HCT116 (cell line): ENCODE data around the gene ATP6V0C. TPM values are rescaled to one million over a fixed set of nuclear protein-coding genes. Genes with fewer than 3 reads are reported as not detected.

Experiments used
- ATAC-seq: fragments of 200-7000 bp; cut with Tn5 transposase; 2 replicates; pipeline ENCODE4 v1.9.1; 2020; ENCODE audit warnings: mild to moderate bottlenecking, moderate library complexity
- BruUV-seq: library from RNA; stranded (reverse); fragments of 400-500 nt; replicated peaks from 2 replicates; lab custom pipeline; 2021; lab: Mats Ljungman, UMichigan
- CTCF ChIA-PET: fragments of 300-600 bp; sonication (Branson Sonifier 250); formaldehyde crosslinking; loops from one replicate; lab custom pipeline; 2021; ENCODE audit warnings: antibody characterized with exemption; lab: Charles Lee
- POLR2A ChIA-PET: fragments of 300-600, 350-600 bp; sonication (Branson Sonifier 250); formaldehyde crosslinking; loops from one replicate; lab custom pipeline; 2021; ENCODE audit warnings: antibody characterized with exemption; lab: Charles Lee
- RAD21 ChIA-PET, 2 experiments: fragments of 300-600 bp; sonication (Branson Sonifier 250); formaldehyde crosslinking; loops; one replicate each; lab custom pipeline; 2023; ENCODE audit warnings: low total read pairs in 2 of 2; ENCODE audit not compliant: uncharacterized antibody in 2 of 2, unreplicated experiment in 2 of 2, low non-redundant PET in 1 of 2; lab: Charles Lee
- DNase-seq: peaks from one replicate; pipeline ENCODE4 v3.0.0-alpha.2; 2010; ENCODE audit warnings: low read depth, low spot score
- H2AFZ ChIP-seq: fragments of 200-600 bp; shearing (Covaris generic), sonication (generic); 2 replicates; pipeline ENCODE4 v1.6.1; 2017; ENCODE audit warnings: low read depth, mixed run types, mixed read lengths, antibody characterized with exemption, low read length; ENCODE audit not compliant: poor library complexity, severe bottlenecking
- H3K27ac ChIP-seq: 2 replicates; pipeline ENCODE4 v1.5.1; 2012; ENCODE audit warnings: low read depth, low read length
- H3K27me3 ChIP-seq: fragments of 200-600 bp; sonication (generic); 2 replicates; pipeline ENCODE4 v1.6.1; 2016; ENCODE audit warnings: mixed run types, low read length, mixed read lengths; ENCODE audit not compliant: insufficient read depth
- H3K36me3 ChIP-seq, 2 experiments: fragments of 200-500 bp in 1 of 2; fragments of 200-600 bp in 1 of 2; sonication (Bioruptor generic) in 1 of 2; sonication (generic) in 1 of 2; 2 replicates each; pipeline versions ENCODE4 v1.5.1 to v1.6.1; 2014 to 2016; ENCODE audit warnings: low read length in 2 of 2, inconsistent platforms in 1 of 2, mixed read lengths in 1 of 2, mixed run types in 1 of 2; ENCODE audit not compliant: insufficient read depth in 2 of 2, control insufficient read depth in 1 of 2
- H3K4me1 ChIP-seq, 2 experiments: fragments of 200-600 bp in 1 of 2; sonication (generic) in 1 of 2; 2 replicates each; pipeline versions ENCODE4 v1.5.1 to v1.6.1; 2012 to 2017; ENCODE audit warnings: low read length in 2 of 2, inconsistent platforms in 1 of 2, mild to moderate bottlenecking in 1 of 2, mixed read lengths in 1 of 2, mixed run types in 1 of 2, moderate library complexity in 1 of 2; ENCODE audit not compliant: insufficient read depth in 2 of 2, control insufficient read depth in 1 of 2
- H3K4me2 ChIP-seq: fragments of 200-600 bp; sonication (generic); 2 replicates; pipeline ENCODE4 v1.6.1; 2017; ENCODE audit warnings: mixed run types, low read length, mixed read lengths
- H3K4me3 ChIP-seq, 2 experiments: fragments of 200-600 bp in 1 of 2; sonication (generic) in 1 of 2; replicated peaks in 1 of 2; 2 replicates each; pipeline ENCODE4 v1.5.1; 2011 to 2016; ENCODE audit warnings: low read length in 2 of 2, control low read depth in 1 of 2, low read depth in 1 of 2, mild to moderate bottlenecking in 1 of 2, mixed read lengths in 1 of 2, mixed run types in 1 of 2
- H3K79me2 ChIP-seq: fragments of 200-600 bp; sonication (generic); 2 replicates; pipeline ENCODE4 v1.6.1; 2017; ENCODE audit warnings: mild to moderate bottlenecking, mixed run types, low read length, moderate library complexity, mixed read lengths; ENCODE audit not compliant: insufficient read depth
- H3K9ac ChIP-seq: fragments of 200-600 bp; sonication (generic); 2 replicates; pipeline ENCODE4 v1.6.1; 2016; ENCODE audit warnings: low read length, mixed read lengths
- H3K9me2 ChIP-seq: fragments of 200-600 bp; sonication (generic), shearing (Covaris generic); 2 replicates; pipeline ENCODE4 v1.6.1; 2017; ENCODE audit warnings: mixed run types, mild to moderate bottlenecking, moderate library complexity; ENCODE audit not compliant: insufficient read depth
- H3K9me3 ChIP-seq, 2 experiments: fragments of 200-500 bp in 1 of 2; fragments of 200-600 bp in 1 of 2; sonication (Bioruptor generic) in 1 of 2; sonication (generic) in 1 of 2; 2 replicates each; pipeline ENCODE4 v1.6.1; 2014 to 2017; ENCODE audit warnings: low read length in 2 of 2, mixed read lengths in 2 of 2, inconsistent platforms in 1 of 2, low read depth in 1 of 2, mild to moderate bottlenecking in 1 of 2, mixed run types in 1 of 2, moderate library complexity in 1 of 2; ENCODE audit not compliant: control insufficient read depth in 1 of 2, insufficient read depth in 1 of 2
- H4K20me1 ChIP-seq: fragments of 200-600 bp; sonication (generic), shearing (Covaris generic); 2 replicates; pipeline ENCODE4 v1.6.1; 2017; ENCODE audit warnings: mixed run types, mild to moderate bottlenecking, moderate library complexity; ENCODE audit not compliant: insufficient read depth
- CBX3 ChIP-seq: IDR thresholded peaks from 2 replicates; pipeline ENCODE4 v1.6.1; 2012; ENCODE audit warnings: low read depth
- ELF1 ChIP-seq: IDR thresholded peaks from 2 replicates; pipeline ENCODE4 v1.6.1; 2012; ENCODE audit warnings: low read depth, borderline replicate concordance
- EZH2 ChIP-seq: fragments of 200-600 bp; sonication (generic); IDR thresholded peaks from 2 replicates; pipeline ENCODE4 v1.6.1; 2017; ENCODE audit warnings: antibody characterized with exemption, mixed run types
- JUND ChIP-seq: IDR thresholded peaks from 2 replicates; pipeline ENCODE4 v1.6.1; 2012
- POLR2A ChIP-seq: IDR thresholded peaks from 2 replicates; pipeline ENCODE4 v1.7.0; 2011; ENCODE audit warnings: borderline replicate concordance; ENCODE audit not compliant: insufficient read depth, insufficient read length; ENCODE audit errors: extremely low read depth
- POLR2AphosphoS5 ChIP-seq: IDR thresholded peaks from 2 replicates; pipeline ENCODE4 v1.6.1; 2011; ENCODE audit warnings: mild to moderate bottlenecking, low read depth, low read length, moderate library complexity
- RAD21 ChIP-seq: IDR thresholded peaks from 2 replicates; pipeline ENCODE4 v1.6.1; 2012; ENCODE audit warnings: low read depth, mild to moderate bottlenecking
- SIN3A ChIP-seq: IDR thresholded peaks from 2 replicates; pipeline ENCODE4 v1.6.1; 2012; ENCODE audit warnings: low read depth
- TCF7L2 ChIP-seq: IDR thresholded peaks from 2 replicates; pipeline ENCODE4 v1.7.0; 2011; ENCODE audit warnings: borderline replicate concordance, inconsistent platforms; ENCODE audit not compliant: insufficient read depth, insufficient read length; ENCODE audit errors: extremely low read depth
- YY1 ChIP-seq: IDR thresholded peaks from 2 replicates; pipeline ENCODE4 v1.6.1; 2011; ENCODE audit warnings: low read length, low read depth, moderate library complexity, mild to moderate bottlenecking; ENCODE audit not compliant: insufficient replicate concordance; ENCODE audit errors: extremely low read depth
- ZFX ChIP-seq: fragments of 450-650 bp; IDR thresholded peaks from 2 replicates; pipeline ENCODE4 v1.6.1; 2017
- ZNF274 ChIP-seq: fragments of 200-500 bp; sonication (Bioruptor generic); IDR thresholded peaks from 2 replicates; pipeline ENCODE4 v1.6.1; 2014; ENCODE audit warnings: mild to moderate bottlenecking, low read depth, low read length, inconsistent platforms
- intact Hi-C: fragments of 100-400 bp; cut with micrococcal nuclease; formaldehyde crosslinking; loops from 2 replicates; pipeline ENCODE4 v1.10.0; 2022
- total RNA-seq: library from RNA; stranded (reverse); gene quantifications from one replicate; pipeline ENCODE4 v1.2.1, GENCODE V29; 2021; ENCODE audit not compliant: unreplicated experiment
- TF ChIP-seq, protein P1 (sequence below): IDR thresholded peaks from 2 replicates; pipeline ENCODE4 v1.6.1; 2012
- TF ChIP-seq, protein P2 (sequence below): IDR thresholded peaks from 2 replicates; pipeline ENCODE4 v1.6.1; 2011; ENCODE audit warnings: mild to moderate bottlenecking, low read length, moderate library complexity; ENCODE audit not compliant: insufficient replicate concordance; ENCODE audit errors: extremely low read depth
- TF ChIP-seq, protein P3 (sequence below): IDR thresholded peaks from 2 replicates; pipeline ENCODE4 v1.6.1; 2012; ENCODE audit warnings: low read depth
- TF ChIP-seq, protein P4 (sequence below): IDR thresholded peaks from 2 replicates; pipeline ENCODE4 v1.6.1; 2012
- TF ChIP-seq, protein P5 (sequence below), 3 experiments: fragments of 200-600 bp in 1 of 3; sonication (generic) in 1 of 3; IDR thresholded peaks in 2 of 3; conservative IDR thresholded peaks in 1 of 3; 2 replicates each; pipeline ENCODE4 v1.5.1; 2012 to 2017; ENCODE audit warnings: low read depth in 2 of 3, low read length in 2 of 3, antibody characterized with exemption in 1 of 3, borderline replicate concordance in 1 of 3, control low read depth in 1 of 3, mild to moderate bottlenecking in 1 of 3, mixed read lengths in 1 of 3, mixed run types in 1 of 3, moderate library complexity in 1 of 3; ENCODE audit not compliant: insufficient read depth in 1 of 3

ATP6V0C gene
- total RNA-seq, 1 experiment from 2014 or later: 187 TPM

DNA sequence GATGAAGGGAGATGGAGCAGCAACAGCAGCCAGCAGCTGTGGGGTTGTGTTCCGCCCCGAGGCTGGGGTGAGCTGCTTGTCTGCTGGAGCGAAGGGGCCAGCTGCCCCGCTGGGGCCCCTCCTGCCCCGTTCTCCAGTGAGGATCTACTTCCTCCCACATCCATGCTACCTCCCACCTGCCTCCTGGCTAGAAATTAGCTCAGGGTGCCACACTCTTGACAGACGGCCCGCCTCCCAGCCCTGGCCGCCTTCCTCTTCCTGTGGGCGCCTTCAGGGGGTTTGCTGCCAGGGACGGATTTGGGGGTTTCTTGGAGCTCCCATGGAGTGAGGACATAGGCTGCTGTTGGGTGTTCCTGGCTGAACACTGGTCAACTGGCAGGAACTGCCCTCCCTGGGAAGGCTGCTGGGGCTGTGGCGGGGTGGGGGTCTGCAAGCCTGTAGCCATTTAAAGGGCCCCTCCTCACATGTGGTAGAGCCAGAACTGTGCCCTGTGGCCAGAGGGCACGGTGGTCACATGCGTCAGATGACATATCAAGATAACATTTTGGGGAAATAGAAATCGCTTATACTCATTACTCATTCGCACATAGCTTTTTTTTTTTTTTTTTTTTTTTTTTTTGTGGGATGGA, 25.7 kb upstream of the ATP6V0C start:
- H3K79me2 ChIP-seq: peaks cover 17% of the 10 kb centered on the region; the same call in 1 of the 2 replicates
- ChIA-PET POLR2A (interaction anchor here (0.6 kb wide), 1 partner anchor 273 kb away, joined by 5 read pairs; the partner anchor contains the start of gene PGP), RAD21 (interaction anchor here in 1 of 2 experiments (0.6 kb wide), 1 partner anchor 150 kb away, joined by 3 read pairs; no protein-coding TSS in a partner anchor), CTCF (interaction anchor here (0.6 kb wide), 1 partner anchor 346 kb away, joined by 3 read pairs; no protein-coding TSS in a partner anchor)
- H3K9me3 ChIP-seq: no peaks in the 10 kb centered on the region
- no peak overlapping the region for H3K4me3 ChIP-seq
- no peak overlapping the region for H3K27ac ChIP-seq
- H4K20me1 ChIP-seq: no peaks in the 10 kb centered on the region
- H3K4me1 ChIP-seq: no peaks in the 10 kb centered on the region
- H3K4me2 ChIP-seq: no peak overlapping the region
- H3K9me2 ChIP-seq: no peaks in the 10 kb centered on the region
- no TSS peak for BruUV-seq
- DNase-seq: no peak
- no peak for ATAC-seq
- TF ChIP-seq SIN3A (no peak), ZFX (no peak), ELF1 (no peak), EZH2 (no peak), CBX3 (no peak), YY1 (no peak), ZNF274 (no peak), RAD21 (no peak), POLR2AphosphoS5 (no peak), TCF7L2 (no peak), JUND (no peak), POLR2A (no peak)
- TF ChIP-seq, protein P1, sequence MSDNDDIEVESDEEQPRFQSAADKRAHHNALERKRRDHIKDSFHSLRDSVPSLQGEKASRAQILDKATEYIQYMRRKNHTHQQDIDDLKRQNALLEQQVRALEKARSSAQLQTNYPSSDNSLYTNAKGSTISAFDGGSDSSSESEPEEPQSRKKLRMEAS: no peak
- TF ChIP-seq, protein P2, sequence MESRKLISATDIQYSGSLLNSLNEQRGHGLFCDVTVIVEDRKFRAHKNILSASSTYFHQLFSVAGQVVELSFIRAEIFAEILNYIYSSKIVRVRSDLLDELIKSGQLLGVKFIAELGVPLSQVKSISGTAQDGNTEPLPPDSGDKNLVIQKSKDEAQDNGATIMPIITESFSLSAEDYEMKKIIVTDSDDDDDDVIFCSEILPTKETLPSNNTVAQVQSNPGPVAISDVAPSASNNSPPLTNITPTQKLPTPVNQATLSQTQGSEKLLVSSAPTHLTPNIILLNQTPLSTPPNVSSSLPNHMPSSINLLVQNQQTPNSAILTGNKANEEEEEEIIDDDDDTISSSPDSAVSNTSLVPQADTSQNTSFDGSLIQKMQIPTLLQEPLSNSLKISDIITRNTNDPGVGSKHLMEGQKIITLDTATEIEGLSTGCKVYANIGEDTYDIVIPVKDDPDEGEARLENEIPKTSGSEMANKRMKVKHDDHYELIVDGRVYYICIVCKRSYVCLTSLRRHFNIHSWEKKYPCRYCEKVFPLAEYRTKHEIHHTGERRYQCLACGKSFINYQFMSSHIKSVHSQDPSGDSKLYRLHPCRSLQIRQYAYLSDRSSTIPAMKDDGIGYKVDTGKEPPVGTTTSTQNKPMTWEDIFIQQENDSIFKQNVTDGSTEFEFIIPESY: no peak
- TF ChIP-seq, protein P3, sequence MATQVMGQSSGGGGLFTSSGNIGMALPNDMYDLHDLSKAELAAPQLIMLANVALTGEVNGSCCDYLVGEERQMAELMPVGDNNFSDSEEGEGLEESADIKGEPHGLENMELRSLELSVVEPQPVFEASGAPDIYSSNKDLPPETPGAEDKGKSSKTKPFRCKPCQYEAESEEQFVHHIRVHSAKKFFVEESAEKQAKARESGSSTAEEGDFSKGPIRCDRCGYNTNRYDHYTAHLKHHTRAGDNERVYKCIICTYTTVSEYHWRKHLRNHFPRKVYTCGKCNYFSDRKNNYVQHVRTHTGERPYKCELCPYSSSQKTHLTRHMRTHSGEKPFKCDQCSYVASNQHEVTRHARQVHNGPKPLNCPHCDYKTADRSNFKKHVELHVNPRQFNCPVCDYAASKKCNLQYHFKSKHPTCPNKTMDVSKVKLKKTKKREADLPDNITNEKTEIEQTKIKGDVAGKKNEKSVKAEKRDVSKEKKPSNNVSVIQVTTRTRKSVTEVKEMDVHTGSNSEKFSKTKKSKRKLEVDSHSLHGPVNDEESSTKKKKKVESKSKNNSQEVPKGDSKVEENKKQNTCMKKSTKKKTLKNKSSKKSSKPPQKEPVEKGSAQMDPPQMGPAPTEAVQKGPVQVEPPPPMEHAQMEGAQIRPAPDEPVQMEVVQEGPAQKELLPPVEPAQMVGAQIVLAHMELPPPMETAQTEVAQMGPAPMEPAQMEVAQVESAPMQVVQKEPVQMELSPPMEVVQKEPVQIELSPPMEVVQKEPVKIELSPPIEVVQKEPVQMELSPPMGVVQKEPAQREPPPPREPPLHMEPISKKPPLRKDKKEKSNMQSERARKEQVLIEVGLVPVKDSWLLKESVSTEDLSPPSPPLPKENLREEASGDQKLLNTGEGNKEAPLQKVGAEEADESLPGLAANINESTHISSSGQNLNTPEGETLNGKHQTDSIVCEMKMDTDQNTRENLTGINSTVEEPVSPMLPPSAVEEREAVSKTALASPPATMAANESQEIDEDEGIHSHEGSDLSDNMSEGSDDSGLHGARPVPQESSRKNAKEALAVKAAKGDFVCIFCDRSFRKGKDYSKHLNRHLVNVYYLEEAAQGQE: no peak
- TF ChIP-seq, protein P4, sequence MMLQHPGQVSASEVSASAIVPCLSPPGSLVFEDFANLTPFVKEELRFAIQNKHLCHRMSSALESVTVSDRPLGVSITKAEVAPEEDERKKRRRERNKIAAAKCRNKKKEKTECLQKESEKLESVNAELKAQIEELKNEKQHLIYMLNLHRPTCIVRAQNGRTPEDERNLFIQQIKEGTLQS: no peak
- TF ChIP-seq, protein P5, sequence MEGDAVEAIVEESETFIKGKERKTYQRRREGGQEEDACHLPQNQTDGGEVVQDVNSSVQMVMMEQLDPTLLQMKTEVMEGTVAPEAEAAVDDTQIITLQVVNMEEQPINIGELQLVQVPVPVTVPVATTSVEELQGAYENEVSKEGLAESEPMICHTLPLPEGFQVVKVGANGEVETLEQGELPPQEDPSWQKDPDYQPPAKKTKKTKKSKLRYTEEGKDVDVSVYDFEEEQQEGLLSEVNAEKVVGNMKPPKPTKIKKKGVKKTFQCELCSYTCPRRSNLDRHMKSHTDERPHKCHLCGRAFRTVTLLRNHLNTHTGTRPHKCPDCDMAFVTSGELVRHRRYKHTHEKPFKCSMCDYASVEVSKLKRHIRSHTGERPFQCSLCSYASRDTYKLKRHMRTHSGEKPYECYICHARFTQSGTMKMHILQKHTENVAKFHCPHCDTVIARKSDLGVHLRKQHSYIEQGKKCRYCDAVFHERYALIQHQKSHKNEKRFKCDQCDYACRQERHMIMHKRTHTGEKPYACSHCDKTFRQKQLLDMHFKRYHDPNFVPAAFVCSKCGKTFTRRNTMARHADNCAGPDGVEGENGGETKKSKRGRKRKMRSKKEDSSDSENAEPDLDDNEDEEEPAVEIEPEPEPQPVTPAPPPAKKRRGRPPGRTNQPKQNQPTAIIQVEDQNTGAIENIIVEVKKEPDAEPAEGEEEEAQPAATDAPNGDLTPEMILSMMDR (IDR thresholded peaks at IDR 0.05 in 2 of 3, conservative IDR thresholded peaks at IDR 0.05 in 1 of 3; ENCODE audit: borderline replicate concordance in 1 of 3, insufficient read depth in 1 of 3, low read depth in 2 of 3, low read length in 2 of 3): no peak
- TF ChIP-seq, all 23 proteins: peak for 0
- intact Hi-C loops: no loop called here
- no peak overlapping the region for H3K9ac ChIP-seq
- no peaks in the 10 kb centered on the region; a peak in 1 of 4 replicates for H3K36me3 ChIP-seq
- H3K27me3 ChIP-seq: no peaks in the 10 kb centered on the region
- no peak overlapping the region for H2AFZ ChIP-seq
